B cell (primary cell): Measurements from ENCODE around the gene NFIB. TPM values are rescaled to one million over a fixed set of nuclear protein-coding genes. Genes with fewer than 3 reads are reported as not detected.

Experiments
- ATAC-seq: fragments of 200-7000 bp; cut with Tn5 transposase; one replicate; pipeline ENCODE4 v1.10.0; 2021; ENCODE audit warnings: low read depth, mild to moderate bottlenecking, moderate number of reproducible peaks, moderate library complexity
- CTCF ChIA-PET: fragments of 350-600 bp; sonication (Branson Sonifier 250); formaldehyde crosslinking; loops from one replicate; lab custom pipeline; 2021; ENCODE audit warnings: antibody characterized with exemption, inconsistent platforms; lab: Charles Lee
- POLR2A ChIA-PET: fragments of 350-600 bp; sonication (Branson Sonifier 250); formaldehyde crosslinking; loops from one replicate; lab custom pipeline; 2021; ENCODE audit warnings: antibody characterized with exemption; lab: Charles Lee
- DNase-seq: peaks from one replicate; pipeline ENCODE4 v3.0.0; 2013
- H2AFZ ChIP-seq: 2 replicates; pipeline ENCODE4 v1.6.1; 2012; ENCODE audit warnings: mild to moderate bottlenecking, low read depth, low read length; ENCODE audit not compliant: insufficient read depth, poor library complexity, severe bottlenecking
- H3K27ac ChIP-seq, 2 donors: 1 replicate in 1 of 2; 2 replicates in 1 of 2; pipeline ENCODE4 v1.5.1; 2012 to 2013; ENCODE audit warnings: low read length in 2 of 2, mild to moderate bottlenecking in 2 of 2, moderate library complexity in 1 of 2
- H3K27me3 ChIP-seq, 4 experiments: fragments of 200-600 bp in 1 of 4; sonication (generic) in 1 of 4; replicated peaks in 1 of 4; 1 replicate in 2 of 4; 2 replicates in 2 of 4; pipeline versions ENCODE4 v1.6.1 to v1.7.0; 2013 to 2016; ENCODE audit warnings: low read length in 3 of 4, mild to moderate bottlenecking in 2 of 4, mixed read lengths in 1 of 4, moderate library complexity in 1 of 4; ENCODE audit not compliant: insufficient read depth in 4 of 4, control insufficient read depth in 3 of 4; ENCODE audit errors: control extremely low read depth in 1 of 4
- H3K36me3 ChIP-seq, 2 experiments: replicated peaks in 1 of 2; 1 replicate in 1 of 2; 2 replicates in 1 of 2; pipeline versions ENCODE4 v1.6.1 to v1.7.1; 2013; ENCODE audit warnings: low read length in 1 of 2; ENCODE audit not compliant: insufficient read depth in 2 of 2, control insufficient read depth in 1 of 2; ENCODE audit errors: control extremely low read depth in 1 of 2, extremely low read depth in 1 of 2
- H3K4me1 ChIP-seq, 2 donors: fragments of 200-600 bp in 1 of 2; sonication (generic) in 1 of 2; 1 replicate in 1 of 2; 2 replicates in 1 of 2; pipeline versions ENCODE4 v1.5.1 to v1.6.1; 2013 to 2017; ENCODE audit warnings: low read length in 2 of 2; ENCODE audit not compliant: control insufficient read depth in 2 of 2, insufficient read depth in 2 of 2
- H3K4me2 ChIP-seq: replicated peaks from 2 replicates; pipeline ENCODE3; 2012; ENCODE audit warnings: mild to moderate bottlenecking, low read depth, low read length; ENCODE audit not compliant: poor library complexity, severe bottlenecking
- H3K4me3 ChIP-seq, 5 experiments: fragments of 200-600 bp in 1 of 5; sonication (generic) in 1 of 5; 1 replicate in 3 of 5; 2 replicates in 2 of 5; pipeline versions ENCODE4 v1.5.1 to v1.7.0; 2011 to 2016; ENCODE audit warnings: low read length in 4 of 5, mild to moderate bottlenecking in 4 of 5, low read depth in 2 of 5, control low read depth in 1 of 5, moderate library complexity in 1 of 5; ENCODE audit not compliant: insufficient read depth in 1 of 5; ENCODE audit errors: control extremely low read depth in 1 of 5, extremely low read depth in 1 of 5
- H3K79me2 ChIP-seq: fragments of 200-600 bp; sonication (generic); one replicate; pipeline ENCODE4 v1.6.0; 2016; ENCODE audit warnings: low read length; ENCODE audit not compliant: control insufficient read depth, insufficient read depth
- H3K9ac ChIP-seq: fragments of 200-600 bp; sonication (generic); 2 replicates; pipeline ENCODE4 v1.6.1; 2017; ENCODE audit warnings: mild to moderate bottlenecking, low read length, moderate library complexity
- H3K9me3 ChIP-seq, 3 donors: one replicate each; pipeline versions ENCODE4 v1.6.1 to v1.7.1; 2013; ENCODE audit warnings: low read length in 2 of 3; ENCODE audit not compliant: control insufficient read depth in 2 of 3, insufficient read depth in 1 of 3; ENCODE audit errors: control extremely low read depth in 1 of 3
- H4K20me1 ChIP-seq: 2 replicates; pipeline ENCODE4 v1.6.0; 2012; ENCODE audit warnings: mild to moderate bottlenecking, low read length; ENCODE audit not compliant: insufficient read depth, control insufficient read depth, poor library complexity, severe bottlenecking
- H3K27ac Mint-ChIP-seq: one replicate; pipeline ENCODE4 v1.8.0; 2021; ENCODE audit warnings: mixed read lengths
- H3K27me3 Mint-ChIP-seq: one replicate; pipeline ENCODE4 v1.8.0; 2021; ENCODE audit warnings: mixed read lengths
- H3K4me1 Mint-ChIP-seq: one replicate; pipeline ENCODE4 v1.8.0; 2021; ENCODE audit warnings: mixed read lengths
- H3K4me3 Mint-ChIP-seq: one replicate; pipeline ENCODE4 v1.8.0; 2021; ENCODE audit warnings: mixed read lengths
- H3K9me3 Mint-ChIP-seq: one replicate; pipeline ENCODE4 v1.8.0; 2022; ENCODE audit warnings: mixed read lengths; ENCODE audit not compliant: insufficient read depth
- CTCF ChIP-seq: fragments of 200-600 bp; IDR thresholded peaks from one replicate; pipeline ENCODE4 v1.8.0; 2022; ENCODE audit warnings: antibody characterized with exemption, mild to moderate bottlenecking
- EZH2 ChIP-seq: IDR thresholded peaks from 2 replicates; pipeline ENCODE4 v1.6.1; 2012; ENCODE audit warnings: borderline replicate concordance, low read depth, mild to moderate bottlenecking, moderate library complexity, low read length; ENCODE audit not compliant: insufficient read depth, poor library complexity, severe bottlenecking
- WGBS: methylation state at CpG from one replicate; pipeline ENCODE4 v1.1.5; 2013; ENCODE audit warnings: missing lambda C conversion rate; ENCODE audit not compliant: insufficient coverage; 5-methylcytosine and 5-hydroxymethylcytosine counted together
- intact Hi-C: fragments of 100-400 bp; cut with micrococcal nuclease; formaldehyde crosslinking; loops from one replicate; pipeline ENCODE4 v1.10.0; 2022
- polyA plus RNA-seq: library from polyadenylated mRNA; depleted of rRNA; stranded (reverse); fragments of >200 nt; gene quantifications from 2 replicates; pipeline ENCODE4 v1.2.3, GENCODE V29; 2012
- total RNA-seq, 2 donors: library from RNA; stranded (reverse); fragments of 120-200 nt in 1 of 2; gene quantifications; 1 replicate in 1 of 2; 2 replicates in 1 of 2; pipeline versions ENCODE4 v1.2.3 to v1.2.4, GENCODE V29; 2013 to 2022

The NFIB gene
- total and polyA plus RNA-seq, 2 donors (not counting 1 experiment from before 2014, with no cell fraction given) = not detected

GRCh38 chr9:14119694-14120514 is 194.0 kb downstream of the NFIB start:
- Histone ChIP-seq H2AFZ (no peak overlapping the region), H4K20me1 (no peaks in the 10 kb centered on the region), H3K4me3 (no peak overlapping the region), H3K9me3 (no peaks in the 10 kb centered on the region), H3K27me3 (no peaks in the 10 kb centered on the region), H3K27ac (no peak overlapping the region), H3K9ac (no peak overlapping the region), H3K4me1 (no peaks in the 10 kb centered on the region), H3K36me3 (no peaks in the 10 kb centered on the region), H3K4me2 (no peak overlapping the region), H3K79me2 (no peaks in the 10 kb centered on the region)
- Mint-ChIP-seq H3K4me1 (no peaks in the 10 kb centered on the region), H3K27ac (no peak overlapping the region), H3K4me3 (no peak overlapping the region), H3K9me3 (no peaks in the 10 kb centered on the region), H3K27me3 (no peaks in the 10 kb centered on the region)
- DNase-seq (no peak), ATAC-seq (no peak)
- no CpG with 5 or more reads among the region's 2 CpGs for WGBS
- ChIA-PET CTCF (no interaction called here), POLR2A (no interaction called here)
- no peak for TF ChIP-seq CTCF
- TF ChIP-seq EZH2 = no peak
- intact Hi-C loops = no loop called here

GRCh38 chr9:14112226-14112625 is 201.7 kb downstream of the NFIB start:
- DNase-seq = no peak
- Mint-ChIP-seq H3K9me3 (peaks cover 2% of the 10 kb centered on the region), H3K27ac (no peak overlapping the region), H3K27me3 (no peaks in the 10 kb centered on the region), H3K4me3 (no peak overlapping the region), H3K4me1 (no peaks in the 10 kb centered on the region)
- intact Hi-C loops = no loop called here
- no peaks in the 10 kb centered on the region for H3K27me3 ChIP-seq
- ChIA-PET POLR2A (no interaction called here), CTCF (no interaction called here)
- H3K27ac ChIP-seq = no peak overlapping the region
- H3K4me3 ChIP-seq = no peak overlapping the region
- H2AFZ ChIP-seq = no peak overlapping the region
- no peak for ATAC-seq
- no peaks in the 10 kb centered on the region for H4K20me1 ChIP-seq
- H3K79me2 ChIP-seq = no peaks in the 10 kb centered on the region
- no peaks in the 10 kb centered on the region for H3K9me3 ChIP-seq
- no CpG with 5 or more reads among the region's 6 CpGs for WGBS
- H3K4me1 ChIP-seq = no peaks in the 10 kb centered on the region
- no peak overlapping the region for H3K4me2 ChIP-seq
- H3K9ac ChIP-seq = no peak overlapping the region
- no peak for TF ChIP-seq CTCF
- TF ChIP-seq EZH2 = no peak
- H3K36me3 ChIP-seq = no peaks in the 10 kb centered on the region
